Activated T-cell treated with anti-CD3 and anti-CD28 coated beads, Interleukin-2, amount 50 U/mL, for 72 hours (primary cell): ENCODE data around the gene ANXA7. TPM values are rescaled to one million over a fixed set of nuclear protein-coding genes. Genes with fewer than 3 reads are reported as not detected.

ENCODE experiments used
- total RNA-seq, 2 donors: library from RNA; stranded (reverse); gene quantifications; one replicate each; pipeline ENCODE4 v1.2.3, GENCODE V29; 2022

ANXA7 gene
- total RNA-seq, 2 donors from 2014 or later, result 108 to 123 TPM

Other genes with a start within 250 kb of the ANXA7 start
- gene ECD, start 246.1 kb downstream of the ANXA7 start, total RNA-seq, result 10 to 100 TPM; 31.9 to 32.8 TPM
- 10 to 100 TPM; 13.9 to 16.1 TPM for gene FAM149B1, start 245.9 kb downstream of the ANXA7 start, total RNA-seq
- gene DNAJC9, start 166.8 kb downstream of the ANXA7 start, total RNA-seq, result 10 to 100 TPM; 37.2 to 41.2 TPM
- 100 to 1,000 TPM; 122 to 129 TPM for gene MRPS16, start 161.4 kb downstream of the ANXA7 start, total RNA-seq
- 1 to 10 TPM in 1 of 2 donors, under 1 TPM in 1; 0.95 to 1.1 TPM for gene CFAP70, start 55.2 kb downstream of the ANXA7 start, total RNA-seq
- gene MSS51, start 19.5 kb upstream of the ANXA7 start, total RNA-seq, result 1 to 10 TPM; 3.5 to 3.8 TPM
- gene PPP3CB, start 82.0 kb upstream of the ANXA7 start, total RNA-seq, result 10 to 100 TPM; 42.6 to 45.7 TPM
- 1 to 10 TPM; 2.4 to 4.1 TPM for gene USP54, start 177.3 kb upstream of the ANXA7 start, total RNA-seq
- not detected for gene MYOZ1, start 227.4 kb upstream of the ANXA7 start, total RNA-seq
- not detected for gene SYNPO2L, start 242.0 kb upstream of the ANXA7 start, total RNA-seq